HepG2 (cell line): ENCODE data around the gene MYO7A. TPM values are rescaled to one million over a fixed set of nuclear protein-coding genes. Genes with fewer than 3 reads are reported as not detected.

Experiments
- ATAC-seq: fragments of 200-7000 bp; cut with Tn5 transposase; 3 replicates; pipeline ENCODE4 v1.9.1; 2020; ENCODE audit warnings: mild to moderate bottlenecking, moderate library complexity
- BruUV-seq: library from RNA; stranded (reverse); fragments of 400-500 nt; replicated peaks from 2 replicates; lab custom pipeline; 2021; lab: Mats Ljungman, UMichigan
- CTCF ChIA-PET: fragments of 300-600 bp; formaldehyde crosslinking; extraction: SDS; loops from one replicate; lab custom pipeline; 2021; ENCODE audit warnings: low total read pairs, inconsistent platforms, low intra/inter-chr PET ratio; lab: Yijun Ruan, JAX
- POLR2A ChIA-PET: fragments of 350-600 bp; sonication (Branson Sonifier 250); formaldehyde crosslinking; loops from one replicate; lab custom pipeline; 2020; ENCODE audit warnings: antibody characterized with exemption, inconsistent platforms; lab: Yijun Ruan, JAX
- DNase-seq: peaks from one replicate; pipeline ENCODE4 v3.0.0-alpha.2; 2015; ENCODE audit warnings: low spot score
- FAIRE-seq: peaks from 3 replicates; lab custom pipeline; 2011; peaks lifted over from hg19 to GRCh38; lab: Jason Lieb, UNC
- H2AFZ ChIP-seq: one replicate; pipeline ENCODE4 v1.6.1; 2011; ENCODE audit warnings: low read length, inconsistent platforms
- H3K27ac ChIP-seq: fragments of 300-600 bp; 3 replicates; pipeline ENCODE4 v1.8.0; 2011; ENCODE audit warnings: mixed run types, mild to moderate bottlenecking, mixed read lengths, low read length, inconsistent platforms; ENCODE audit not compliant: insufficient read depth; ENCODE audit errors: extremely low read length
- H3K27me3 ChIP-seq, 2 experiments: fragments of 200-600 bp in 1 of 2; 2 replicates in 1 of 2; 3 replicates in 1 of 2; pipeline versions ENCODE4 v1.6.0 to v1.8.0; 2011; ENCODE audit warnings: low read length in 2 of 2, mild to moderate bottlenecking in 2 of 2, moderate library complexity in 2 of 2, inconsistent platforms in 1 of 2; ENCODE audit not compliant: insufficient read depth in 2 of 2, control insufficient read depth in 1 of 2
- H3K36me3 ChIP-seq, 2 experiments: fragments of 200-600 bp in 1 of 2; replicated peaks in 1 of 2; 2 replicates in 1 of 2; 3 replicates in 1 of 2; pipeline versions ENCODE4 v1.5.1 to v1.8.0; 2011; ENCODE audit warnings: low read length in 2 of 2, inconsistent platforms in 1 of 2; ENCODE audit not compliant: insufficient read depth in 2 of 2, control insufficient read depth in 1 of 2
- H3K4me1 ChIP-seq: 2 replicates; pipeline ENCODE4 v1.5.1; 2012; ENCODE audit warnings: low read length, inconsistent platforms; ENCODE audit not compliant: insufficient read depth
- H3K4me2 ChIP-seq: 2 replicates; pipeline ENCODE4 v1.6.0; 2011; ENCODE audit warnings: low read depth, low read length, inconsistent platforms
- H3K4me3 ChIP-seq, 3 experiments: fragments of 200-600 bp in 1 of 3; sonication (generic), shearing (Covaris generic) in 1 of 3; replicated peaks in 1 of 3; 2 replicates each; pipeline ENCODE4 v1.5.1; 2011 to 2016; ENCODE audit warnings: low read length in 3 of 3, inconsistent platforms in 2 of 3, low read depth in 2 of 3, mild to moderate bottlenecking in 2 of 3, control low read depth in 1 of 3, mixed read lengths in 1 of 3; ENCODE audit not compliant: insufficient read depth in 1 of 3
- H3K79me2 ChIP-seq: one replicate; pipeline ENCODE4 v1.6.1; 2011; ENCODE audit warnings: low read length, inconsistent platforms; ENCODE audit not compliant: insufficient read depth
- H3K9ac ChIP-seq: 2 replicates; pipeline ENCODE4 v1.6.0; 2011; ENCODE audit warnings: mild to moderate bottlenecking, low read depth, low read length, inconsistent platforms; ENCODE audit not compliant: insufficient read depth
- H3K9me3 ChIP-seq: 2 replicates; pipeline ENCODE4 v1.5.1; 2012; ENCODE audit warnings: mild to moderate bottlenecking, low read length
- H4K20me1 ChIP-seq: 2 replicates; pipeline ENCODE4 v1.6.0; 2011; ENCODE audit warnings: inconsistent platforms, mild to moderate bottlenecking, low read length, moderate library complexity; ENCODE audit not compliant: insufficient read depth
- ATF1 ChIP-seq: IDR thresholded peaks from 2 replicates; pipeline ENCODE4 v1.6.1; 2016; ENCODE audit warnings: mild to moderate bottlenecking, control low read depth
- BORCS8-MEF2B ChIP-seq: sonication (generic); formaldehyde crosslinking; IDR thresholded peaks from 2 replicates; pipeline ENCODE4 v1.8.0; 2022; ENCODE audit warnings: mild to moderate bottlenecking, missing genetic modification reagents
- EP300 ChIP-seq, 3 experiments: sonication (generic) in 1 of 3; formaldehyde crosslinking in 1 of 3; IDR thresholded peaks; 2 replicates each; pipeline versions ENCODE4 v1.5.1 to v1.6.1; 2011 to 2020; ENCODE audit warnings: low read depth in 2 of 3, low read length in 2 of 3, borderline replicate concordance in 1 of 3, improper control_type of control experiment in 1 of 3, mild to moderate bottlenecking in 1 of 3, missing genetic modification reagents in 1 of 3, moderate library complexity in 1 of 3
- GATAD1 ChIP-seq: IDR thresholded peaks from 2 replicates; pipeline ENCODE4 v1.6.1; 2016; ENCODE audit warnings: missing genetic modification reagents, missing compliant biosample characterization
- GTF3A ChIP-seq: sonication (generic); formaldehyde crosslinking; conservative IDR thresholded peaks from 2 replicates; pipeline ENCODE4 v1.4.0; 2020; ENCODE audit warnings: mild to moderate bottlenecking, missing genetic modification reagents
- MAZ ChIP-seq, 2 experiments: sonication (generic) in 1 of 2; formaldehyde crosslinking in 1 of 2; IDR thresholded peaks; 2 replicates each; pipeline versions ENCODE4 v1.5.0 to v1.6.1; 2012 to 2020; ENCODE audit warnings: low read depth in 2 of 2, mild to moderate bottlenecking in 2 of 2, borderline replicate concordance in 1 of 2, improper control_type of control experiment in 1 of 2, low read length in 1 of 2, missing genetic modification reagents in 1 of 2, moderate library complexity in 1 of 2
- PHB2 ChIP-seq: fragments of 450-650 bp; IDR thresholded peaks from 2 replicates; pipeline ENCODE4 v1.6.1; 2018; ENCODE audit not compliant: partially characterized antibody
- SRSF4 ChIP-seq: fragments of 200-400 bp; formaldehyde crosslinking; IDR thresholded peaks from one replicate; pipeline ENCODE4 v1.6.1; 2018; ENCODE audit warnings: mild to moderate bottlenecking, low read depth, low read length, moderate library complexity; ENCODE audit not compliant: poor library complexity, severe bottlenecking
- ZIK1 ChIP-seq: sonication (generic); formaldehyde crosslinking; IDR thresholded peaks from 2 replicates; pipeline ENCODE4 v1.5.0; 2020; ENCODE audit warnings: mild to moderate bottlenecking, low read depth, missing genetic modification reagents, borderline replicate concordance
- ZNF329 ChIP-seq: sonication (generic); formaldehyde crosslinking; IDR thresholded peaks from 2 replicates; pipeline ENCODE4 v1.9.0; 2021; ENCODE audit warnings: low read depth, mild to moderate bottlenecking, missing genetic modification reagents
- ZNF431 ChIP-seq: sonication (generic); formaldehyde crosslinking; IDR thresholded peaks from 2 replicates; pipeline ENCODE4 v1.9.0; 2022; ENCODE audit warnings: missing genetic modification reagents, low read depth, mild to moderate bottlenecking, borderline replicate concordance
- WGBS: methylation state at CpG from one replicate; pipeline ENCODE4 v1.1.6; 2017; ENCODE audit warnings: low lambda C conversion rate; 5-methylcytosine and 5-hydroxymethylcytosine counted together
- in situ Hi-C: cut with HindIII; loops from 2 replicates; pipeline ENCODE4 v1.10.0; 2017; ENCODE audit warnings: low pct_unique_long_range_greater_than_20kb; ENCODE audit not compliant: extremely low pct_ligation_motif_present
- intact Hi-C: fragments of 100-400 bp; cut with micrococcal nuclease; formaldehyde crosslinking; loops from one replicate; pipeline ENCODE4 v1.10.0; 2022; ENCODE audit not compliant: unreplicated experiment
- polyA plus RNA-seq, 8 experiments: library from polyadenylated mRNA; depleted of rRNA in 3 of 8; stranded (reverse) in 7 of 8; unstranded in 1 of 8; fragments of >200 nt; fragmentation: Illumina TruSeq in 4 of 8; extraction: Trizol in 4 of 8; gene quantifications; 2 replicates each; pipeline versions ENCODE4 v1.2.1 to v1.2.3, GENCODE V29; 2011 to 2016; ENCODE audit warnings: low read depth in 4 of 8, missing spikeins in 1 of 8, mixed read lengths in 1 of 8; ENCODE audit not compliant: insufficient read depth in 1 of 8
- total RNA-seq, 5 experiments: library from RNA; depleted of rRNA; stranded (reverse); fragments of >200 nt; fragmentation: Illumina TruSeq; extraction: Trizol; gene quantifications; 2 replicates each; pipeline ENCODE4 v1.2.3, GENCODE V29; 2016; ENCODE audit warnings: low read depth in 1 of 5
- TF ChIP-seq, protein P1 (sequence below): IDR thresholded peaks from 2 replicates; pipeline ENCODE4 v1.4.0; 2020; ENCODE audit warnings: mild to moderate bottlenecking, missing genetic modification reagents
- TF ChIP-seq, protein P2 (sequence below): sonication (generic); formaldehyde crosslinking; IDR thresholded peaks from 2 replicates; pipeline ENCODE4 v1.5.0; 2020; ENCODE audit warnings: mild to moderate bottlenecking, missing genetic modification reagents, borderline replicate concordance

Gene MYO7A
- total and polyA plus RNA-seq, 2 of the 13 experiments (the other 11 are each of a cell fraction or from before 2014, with no cell fraction given) = 7.5 to 10.0 TPM

GRCh38 chr11:77110836-77111235, 17.2 kb upstream of the MYO7A start:
- H4K20me1 ChIP-seq = no peaks in the 10 kb centered on the region
- TF ChIP-seq, protein P1, sequence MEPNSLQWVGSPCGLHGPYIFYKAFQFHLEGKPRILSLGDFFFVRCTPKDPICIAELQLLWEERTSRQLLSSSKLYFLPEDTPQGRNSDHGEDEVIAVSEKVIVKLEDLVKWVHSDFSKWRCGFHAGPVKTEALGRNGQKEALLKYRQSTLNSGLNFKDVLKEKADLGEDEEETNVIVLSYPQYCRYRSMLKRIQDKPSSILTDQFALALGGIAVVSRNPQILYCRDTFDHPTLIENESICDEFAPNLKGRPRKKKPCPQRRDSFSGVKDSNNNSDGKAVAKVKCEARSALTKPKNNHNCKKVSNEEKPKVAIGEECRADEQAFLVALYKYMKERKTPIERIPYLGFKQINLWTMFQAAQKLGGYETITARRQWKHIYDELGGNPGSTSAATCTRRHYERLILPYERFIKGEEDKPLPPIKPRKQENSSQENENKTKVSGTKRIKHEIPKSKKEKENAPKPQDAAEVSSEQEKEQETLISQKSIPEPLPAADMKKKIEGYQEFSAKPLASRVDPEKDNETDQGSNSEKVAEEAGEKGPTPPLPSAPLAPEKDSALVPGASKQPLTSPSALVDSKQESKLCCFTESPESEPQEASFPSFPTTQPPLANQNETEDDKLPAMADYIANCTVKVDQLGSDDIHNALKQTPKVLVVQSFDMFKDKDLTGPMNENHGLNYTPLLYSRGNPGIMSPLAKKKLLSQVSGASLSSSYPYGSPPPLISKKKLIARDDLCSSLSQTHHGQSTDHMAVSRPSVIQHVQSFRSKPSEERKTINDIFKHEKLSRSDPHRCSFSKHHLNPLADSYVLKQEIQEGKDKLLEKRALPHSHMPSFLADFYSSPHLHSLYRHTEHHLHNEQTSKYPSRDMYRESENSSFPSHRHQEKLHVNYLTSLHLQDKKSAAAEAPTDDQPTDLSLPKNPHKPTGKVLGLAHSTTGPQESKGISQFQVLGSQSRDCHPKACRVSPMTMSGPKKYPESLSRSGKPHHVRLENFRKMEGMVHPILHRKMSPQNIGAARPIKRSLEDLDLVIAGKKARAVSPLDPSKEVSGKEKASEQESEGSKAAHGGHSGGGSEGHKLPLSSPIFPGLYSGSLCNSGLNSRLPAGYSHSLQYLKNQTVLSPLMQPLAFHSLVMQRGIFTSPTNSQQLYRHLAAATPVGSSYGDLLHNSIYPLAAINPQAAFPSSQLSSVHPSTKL (CRISPR knock-in tag) = no peak
- TF ChIP-seq GATAD1 (CRISPR knock-in tag) = no peak
- TF ChIP-seq SRSF4 = no peak
- TF ChIP-seq ZNF431 = no peak
- TF ChIP-seq MAZ (IDR thresholded peaks at IDR 0.05; ENCODE audit: borderline replicate concordance, low read depth, low read length) = no peak
- no peak for TF ChIP-seq MAZ (CRISPR knock-in tag; IDR thresholded peaks at IDR 0.05; ENCODE audit: low read depth)
- no peak for TF ChIP-seq PHB2
- TF ChIP-seq ZIK1 = no peak
- TF ChIP-seq, protein P2, sequence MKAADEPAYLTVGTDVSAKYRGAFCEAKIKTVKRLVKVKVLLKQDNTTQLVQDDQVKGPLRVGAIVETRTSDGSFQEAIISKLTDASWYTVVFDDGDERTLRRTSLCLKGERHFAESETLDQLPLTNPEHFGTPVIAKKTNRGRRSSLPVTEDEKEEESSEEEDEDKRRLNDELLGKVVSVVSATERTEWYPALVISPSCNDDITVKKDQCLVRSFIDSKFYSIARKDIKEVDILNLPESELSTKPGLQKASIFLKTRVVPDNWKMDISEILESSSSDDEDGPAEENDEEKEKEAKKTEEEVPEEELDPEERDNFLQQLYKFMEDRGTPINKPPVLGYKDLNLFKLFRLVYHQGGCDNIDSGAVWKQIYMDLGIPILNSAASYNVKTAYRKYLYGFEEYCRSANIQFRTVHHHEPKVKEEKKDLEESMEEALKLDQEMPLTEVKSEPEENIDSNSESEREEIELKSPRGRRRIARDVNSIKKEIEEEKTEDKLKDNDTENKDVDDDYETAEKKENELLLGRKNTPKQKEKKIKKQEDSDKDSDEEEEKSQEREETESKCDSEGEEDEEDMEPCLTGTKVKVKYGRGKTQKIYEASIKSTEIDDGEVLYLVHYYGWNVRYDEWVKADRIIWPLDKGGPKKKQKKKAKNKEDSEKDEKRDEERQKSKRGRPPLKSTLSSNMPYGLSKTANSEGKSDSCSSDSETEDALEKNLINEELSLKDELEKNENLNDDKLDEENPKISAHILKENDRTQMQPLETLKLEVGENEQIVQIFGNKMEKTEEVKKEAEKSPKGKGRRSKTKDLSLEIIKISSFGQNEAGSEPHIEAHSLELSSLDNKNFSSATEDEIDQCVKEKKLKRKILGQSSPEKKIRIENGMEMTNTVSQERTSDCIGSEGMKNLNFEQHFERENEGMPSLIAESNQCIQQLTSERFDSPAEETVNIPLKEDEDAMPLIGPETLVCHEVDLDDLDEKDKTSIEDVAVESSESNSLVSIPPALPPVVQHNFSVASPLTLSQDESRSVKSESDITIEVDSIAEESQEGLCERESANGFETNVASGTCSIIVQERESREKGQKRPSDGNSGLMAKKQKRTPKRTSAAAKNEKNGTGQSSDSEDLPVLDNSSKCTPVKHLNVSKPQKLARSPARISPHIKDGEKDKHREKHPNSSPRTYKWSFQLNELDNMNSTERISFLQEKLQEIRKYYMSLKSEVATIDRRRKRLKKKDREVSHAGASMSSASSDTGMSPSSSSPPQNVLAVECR (CRISPR knock-in tag) = no peak
- no peak for TF ChIP-seq ZNF329
- TF ChIP-seq GTF3A (CRISPR knock-in tag) = no peak
- TF ChIP-seq ATF1 (CRISPR knock-in tag) = no peak
- no peak for TF ChIP-seq BORCS8-MEF2B (CRISPR knock-in tag)
- no peak for TF ChIP-seq EP300 (IDR thresholded peaks at IDR 0.05; ENCODE audit: low read depth in 2 of 2, low read length in 2 of 2)
- no peak for TF ChIP-seq EP300 (CRISPR knock-in tag; IDR thresholded peaks at IDR 0.05; ENCODE audit: borderline replicate concordance)
- in situ Hi-C loops (no loop called here), intact Hi-C loops (no loop called here)
- DNase-seq = no peak
- no TSS peak for BruUV-seq
- no peak overlapping the region for H3K4me3 ChIP-seq
- 33% methylated on average over 4 of the region's 6 CpGs for WGBS
- ChIA-PET POLR2A (no interaction called here), CTCF (no interaction called here)
- H2AFZ ChIP-seq = no peak overlapping the region
- FAIRE-seq = no peak
- H3K9ac ChIP-seq = no peak overlapping the region
- no peak overlapping the region for H3K27ac ChIP-seq
- H3K4me1 ChIP-seq = peaks cover 36% of the 10 kb centered on the region
- H3K79me2 ChIP-seq = no peaks in the 10 kb centered on the region
- H3K27me3 ChIP-seq = peaks cover 0 to 2% of the 10 kb centered on the region in 2 experiments; a peak in 1 of 5 replicates
- H3K36me3 ChIP-seq = no peaks in the 10 kb centered on the region
- no peaks in the 10 kb centered on the region for H3K9me3 ChIP-seq
- ATAC-seq = no peak
- no peak overlapping the region for H3K4me2 ChIP-seq
